Spleen (tissue), 7 donors: Measurements from ENCODE around the gene CLCF1.

Experiments
- CTCF ChIP-seq, 11 experiments: fragments of 200-600 bp in 7 of 11; fragments of 450-650 bp in 4 of 11; sonication (generic) in 4 of 11; IDR thresholded peaks in 8 of 11; conservative IDR thresholded peaks in 3 of 11; 1 replicate in 7 of 11; 2 replicates in 4 of 11; pipeline versions ENCODE4 v1.4.0 to v1.8.0; 2016 to 2021; ENCODE audit warnings: antibody characterized with exemption in 11 of 11, inconsistent platforms in 4 of 11, mild to moderate bottlenecking in 1 of 11
- POLR2A ChIP-seq, 3 donors: fragments of 450-650 bp; IDR thresholded peaks; one replicate each; pipeline ENCODE4 v1.5.1; 2017; ENCODE audit warnings: antibody characterized with exemption in 3 of 3, mild to moderate bottlenecking in 1 of 3
- POLR2AphosphoS5 ChIP-seq, 3 donors: sonication (generic); formaldehyde crosslinking; IDR thresholded peaks; one replicate each; pipeline ENCODE4 v1.5.1; 2017; ENCODE audit warnings: antibody characterized with exemption in 3 of 3
- donor health status: DM: no; HTN: no; CAD: no; lungs with moderate emphysema.
- donor health status: DM: no; HTN: no; CAD: no.
- donor health status: DM: no; HTN: no; CAD: no.

- TF ChIP-seq POLR2AphosphoS5 (IDR thresholded peaks at IDR 0.05) (peak; percentile 97 to 98 (median 97)), CTCF (IDR thresholded peaks at IDR 0.05 in 8 of 11, conservative IDR thresholded peaks at IDR 0.05 in 3 of 11) (peak in 4 of 11 experiments; percentile 4 to 45 (median 18)), POLR2A (IDR thresholded peaks at IDR 0.05) (peak in 2 of 3 donors; percentile 51 to 76)
These were observed 19.9 kb downstream of the CLCF1 start, which contains the start of gene POLD4 for GRCh38 chr11:67353317-67354074.
